ENCODE measurements around the gene ELN. TPM values are rescaled to one million over a fixed set of nuclear protein-coding genes. Genes with fewer than 3 reads are reported as not detected.

Gene ELN
- total and polyA plus RNA-seq, 2 of the 8 experiments (the other 6 are each of a cell fraction or from before 2014, with no cell fraction given): 5.1 to 5.6 TPM

DNA sequence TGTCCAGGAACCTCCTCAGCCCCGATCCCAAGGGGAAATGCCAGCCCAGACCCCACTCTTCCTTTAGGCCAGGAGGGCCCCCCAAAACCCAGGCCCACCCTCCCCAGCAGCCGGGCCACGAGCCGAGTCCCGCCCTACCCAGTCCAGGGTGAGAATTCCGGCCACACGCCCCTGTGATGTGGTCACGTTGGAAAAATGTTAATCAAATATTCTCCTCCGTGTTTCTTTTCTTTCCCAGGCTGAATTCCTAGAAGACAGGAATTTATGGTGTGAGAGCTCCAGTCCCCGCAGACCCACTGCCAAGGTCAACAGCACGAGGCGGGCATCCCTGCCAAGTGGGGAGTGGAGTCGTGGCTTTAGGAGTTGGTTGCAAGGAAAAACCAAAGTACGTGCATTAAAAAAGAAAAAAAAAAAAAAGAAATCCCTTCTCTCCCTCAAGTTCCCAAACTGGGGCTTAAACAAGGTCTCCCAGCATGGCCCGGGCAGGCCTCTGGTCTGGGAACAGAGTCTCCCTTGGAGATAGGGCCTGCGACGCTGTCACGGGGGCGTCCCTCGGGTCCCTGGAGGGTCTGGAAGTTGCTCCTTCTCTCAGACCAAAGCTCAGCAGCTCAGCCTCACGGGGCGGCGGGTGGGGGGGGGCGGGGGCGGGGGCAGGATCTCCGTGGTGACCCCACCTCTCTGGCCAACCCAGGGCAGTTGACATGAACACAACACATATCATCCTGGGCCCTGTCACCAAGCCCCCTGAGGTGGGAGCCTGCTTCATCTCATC, 28.1 kb upstream of the ELN start (continued):
- TF ChIP-seq, protein P1, sequence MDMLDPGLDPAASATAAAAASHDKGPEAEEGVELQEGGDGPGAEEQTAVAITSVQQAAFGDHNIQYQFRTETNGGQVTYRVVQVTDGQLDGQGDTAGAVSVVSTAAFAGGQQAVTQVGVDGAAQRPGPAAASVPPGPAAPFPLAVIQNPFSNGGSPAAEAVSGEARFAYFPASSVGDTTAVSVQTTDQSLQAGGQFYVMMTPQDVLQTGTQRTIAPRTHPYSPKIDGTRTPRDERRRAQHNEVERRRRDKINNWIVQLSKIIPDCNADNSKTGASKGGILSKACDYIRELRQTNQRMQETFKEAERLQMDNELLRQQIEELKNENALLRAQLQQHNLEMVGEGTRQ (IDR thresholded peaks at IDR 0.05; ENCODE audit: low read length): no peak
- TF ChIP-seq PHF8 (conservative IDR thresholded peaks at IDR 0.05; ENCODE audit: low read depth, low read length): no peak
